Kidney glomerular epithelial cell (primary cell): ENCODE data around the gene KIF27.
"Not testable (repeated sequence)": the region's sequence is repeated elsewhere in the genome, so short reads cannot be mapped to it uniquely, and the experiment has no call there.

Experiments used
- DNase-seq: peaks from one replicate; lab custom pipeline; 2025; lab: John Stamatoyannopoulos, UW

The KIF27 gene

GRCh38 chr9:83933790-83934189 is 12.6 kb upstream of the KIF27 start:
- DNase-seq = no peak

GRCh38 chr9:83932851-83933250 is 11.6 kb upstream of the KIF27 start:
- DNase-seq = no peak

DNA sequence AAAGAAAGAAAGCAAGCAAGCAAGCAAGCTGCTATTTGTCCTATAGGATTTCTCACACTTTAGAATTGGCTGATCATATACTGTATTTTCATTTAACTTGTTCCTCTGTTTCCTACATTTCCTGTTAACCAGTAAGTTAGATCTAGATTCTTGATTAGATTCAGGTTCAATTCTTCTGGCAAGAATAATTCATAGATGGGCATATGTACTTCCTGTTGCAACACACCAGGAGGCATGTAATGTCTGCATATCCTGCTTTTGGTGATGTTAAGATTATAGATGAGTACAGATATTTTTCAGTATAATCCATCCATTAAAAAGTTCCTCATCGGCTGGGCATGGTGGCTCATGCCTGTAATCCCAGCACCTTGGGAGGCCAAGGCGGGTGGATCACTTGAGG is 10.8 kb upstream of the KIF27 start:
- DNase-seq = no peak

DNA sequence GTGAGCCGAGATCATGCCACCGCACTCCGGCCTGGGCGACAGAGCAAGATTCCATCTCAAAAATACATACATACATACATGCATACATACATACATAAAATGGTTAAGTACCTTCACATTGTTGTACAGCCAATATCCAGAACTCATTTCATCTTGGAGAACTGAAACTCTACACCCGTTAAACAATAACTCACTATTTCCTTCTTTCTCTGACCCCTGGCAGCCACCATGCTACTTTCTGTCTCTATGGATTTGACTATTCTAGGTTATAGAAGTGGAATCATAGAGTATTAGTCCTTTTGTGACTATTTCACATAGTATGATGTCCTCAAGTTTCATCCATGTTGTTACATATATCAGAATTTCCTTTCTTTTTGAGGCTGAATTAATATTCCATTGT is 9.6 kb upstream of the KIF27 start:
- no peak for DNase-seq

DNA sequence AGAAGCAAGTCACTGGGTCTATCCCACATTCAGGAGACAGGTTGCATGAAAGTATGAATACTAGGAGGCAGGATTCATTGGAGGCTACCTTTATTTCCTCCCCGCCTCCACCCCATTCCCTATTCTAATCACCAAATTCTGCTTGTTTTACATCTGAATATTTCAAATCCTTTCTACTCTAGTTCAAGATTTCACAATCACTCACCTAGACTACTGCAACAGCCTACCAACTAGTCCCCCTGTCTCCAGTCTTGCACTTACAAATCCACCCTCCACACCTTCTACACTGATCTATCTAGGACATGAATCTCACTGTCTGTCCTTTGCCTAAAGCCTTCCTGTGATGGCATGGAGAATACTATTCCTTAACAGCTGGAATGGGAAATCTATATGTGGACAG is 6.4 kb upstream of the KIF27 start:
- no peak for DNase-seq

DNA sequence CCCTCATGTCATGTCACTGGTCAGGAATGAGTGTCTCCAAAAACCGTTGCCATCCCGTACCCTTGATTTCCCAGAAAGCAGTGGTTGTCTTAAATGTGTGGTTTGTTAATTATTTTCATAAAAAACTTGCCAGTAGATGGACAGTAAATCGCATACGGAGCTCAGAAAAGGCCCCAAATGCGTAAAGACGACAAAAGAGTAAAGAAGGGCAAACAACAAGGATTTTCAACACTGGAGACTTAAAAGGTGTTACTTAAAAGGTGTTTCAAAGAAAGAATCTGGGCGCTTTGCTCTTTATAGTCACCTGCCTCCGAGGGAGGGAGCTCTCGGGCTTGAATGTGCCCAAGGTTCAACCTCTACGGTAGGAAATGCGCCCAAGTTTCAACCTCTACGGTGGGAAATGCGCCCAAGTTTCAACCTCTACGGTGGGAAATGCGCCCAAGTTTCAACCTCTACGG is 734 bp downstream of the KIF27 start:
- peak; percentile 55 for DNase-seq

GRCh38 chr9:83919111-83919510 is 2.1 kb downstream of the KIF27 start:
- no peak for DNase-seq

DNA sequence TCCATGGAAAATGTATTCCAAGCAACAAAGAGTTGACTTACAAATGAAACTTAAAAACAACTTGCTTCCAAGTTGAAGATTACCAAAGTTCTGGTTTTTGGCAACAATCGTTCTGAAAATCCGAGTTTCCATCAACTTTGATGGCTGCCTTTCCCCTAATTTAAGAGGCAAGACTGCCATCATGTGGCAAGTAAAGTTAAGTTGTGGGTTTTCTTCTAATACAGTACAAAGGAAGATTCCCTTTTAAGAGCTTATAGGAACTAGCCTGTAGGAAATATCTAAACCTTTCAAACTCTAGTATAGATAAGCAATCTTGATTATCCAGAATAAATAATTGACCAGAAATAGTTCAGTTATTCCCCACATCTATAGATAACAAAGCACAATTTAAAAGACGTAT is 9.0 kb downstream of the KIF27 start:
- peak; percentile 50 for DNase-seq

DNA sequence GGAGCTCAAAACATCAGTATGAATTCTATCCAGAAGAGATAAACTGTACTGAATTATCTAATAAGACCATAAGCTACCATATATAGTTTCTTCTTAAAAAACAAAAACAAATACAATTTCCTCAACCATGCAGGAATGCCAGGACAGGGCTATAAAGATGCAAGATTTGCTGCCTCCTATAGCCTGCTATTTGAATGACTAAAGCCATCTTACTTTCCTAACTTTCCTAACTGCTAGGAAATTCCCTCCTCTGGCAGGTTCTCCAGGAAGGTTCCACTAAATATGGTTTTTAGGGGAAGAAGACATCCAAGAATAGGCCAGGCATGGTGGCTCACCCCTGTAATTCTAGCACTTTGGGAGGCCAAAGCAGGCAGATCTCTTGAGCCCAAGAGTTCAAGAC is 15.1 kb downstream of the KIF27 start:
- DNase-seq = no peak

DNA sequence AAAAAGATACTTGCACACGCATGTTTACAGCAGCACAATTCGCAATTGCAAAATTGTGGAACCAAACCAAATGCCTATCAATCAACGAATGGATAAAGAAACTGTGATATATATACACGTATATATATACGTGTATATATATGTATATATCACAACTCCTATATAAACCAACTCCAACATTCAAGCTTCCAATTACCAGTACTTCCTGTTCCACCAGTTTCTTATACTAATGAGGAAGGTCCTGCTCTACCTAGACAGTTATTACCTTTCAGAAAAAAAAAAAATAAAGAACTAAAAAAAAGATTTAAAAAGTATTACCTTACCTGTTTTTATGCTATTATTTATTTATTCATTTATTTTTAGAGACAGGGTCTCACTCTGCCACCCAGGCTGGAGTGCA is 20.6 kb downstream of the KIF27 start:
- not testable (repeated sequence) for DNase-seq

DNA sequence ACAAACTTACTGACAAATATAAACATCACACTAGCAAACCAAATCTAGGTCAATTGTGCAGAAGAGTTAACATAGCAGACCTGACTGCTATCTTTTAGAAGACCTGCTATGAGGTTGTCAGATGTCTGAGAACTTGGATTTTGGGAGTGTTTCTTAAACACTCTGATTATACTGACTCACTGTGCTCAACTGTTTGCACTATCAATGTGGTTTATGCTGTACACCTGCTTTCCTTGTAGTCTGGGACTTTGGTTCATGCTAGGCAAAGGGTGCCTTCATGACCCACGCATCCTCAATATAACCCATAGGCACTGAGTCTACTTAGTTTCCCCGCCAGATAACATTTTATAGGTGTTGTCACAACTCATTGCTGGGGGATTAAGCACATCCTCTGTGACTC is 26.9 kb downstream of the KIF27 start:
- DNase-seq = not testable (repeated sequence)

GRCh38 chr9:83886498-83886897 is 34.7 kb downstream of the KIF27 start:
- not testable (repeated sequence) for DNase-seq

DNA sequence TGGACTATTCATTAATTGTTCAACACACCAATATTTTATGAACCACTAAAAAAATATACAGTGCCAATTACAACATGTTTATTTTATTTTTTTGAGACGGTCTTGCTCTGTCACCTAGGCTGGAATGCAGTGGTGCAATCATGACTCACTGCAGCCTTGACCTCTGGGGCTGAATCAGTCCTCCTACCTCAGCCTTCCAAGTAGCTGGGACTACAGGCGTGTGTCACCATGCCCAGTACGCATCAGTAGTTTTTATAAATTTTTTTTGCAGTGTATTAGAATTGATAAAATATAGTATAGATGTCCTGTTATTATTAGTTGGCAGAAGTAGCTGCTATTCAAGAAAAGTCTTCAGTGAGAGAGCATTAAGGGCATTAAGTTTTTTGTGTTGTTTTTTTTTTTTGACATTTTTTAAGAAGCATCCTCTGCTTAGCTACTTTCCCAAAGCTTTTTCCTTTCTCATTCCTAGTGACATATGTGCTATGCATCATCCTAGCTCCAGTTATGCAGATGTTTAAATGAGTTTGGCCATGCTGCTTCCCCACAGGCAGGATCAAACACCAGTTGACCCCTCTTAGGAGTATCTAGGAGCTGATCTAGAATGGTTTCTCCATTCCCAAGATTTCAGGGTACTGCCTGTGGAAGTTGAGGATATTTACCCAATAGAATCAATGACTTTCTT is 35.5 kb downstream of the KIF27 start:
- DNase-seq = peak; percentile 60

DNA sequence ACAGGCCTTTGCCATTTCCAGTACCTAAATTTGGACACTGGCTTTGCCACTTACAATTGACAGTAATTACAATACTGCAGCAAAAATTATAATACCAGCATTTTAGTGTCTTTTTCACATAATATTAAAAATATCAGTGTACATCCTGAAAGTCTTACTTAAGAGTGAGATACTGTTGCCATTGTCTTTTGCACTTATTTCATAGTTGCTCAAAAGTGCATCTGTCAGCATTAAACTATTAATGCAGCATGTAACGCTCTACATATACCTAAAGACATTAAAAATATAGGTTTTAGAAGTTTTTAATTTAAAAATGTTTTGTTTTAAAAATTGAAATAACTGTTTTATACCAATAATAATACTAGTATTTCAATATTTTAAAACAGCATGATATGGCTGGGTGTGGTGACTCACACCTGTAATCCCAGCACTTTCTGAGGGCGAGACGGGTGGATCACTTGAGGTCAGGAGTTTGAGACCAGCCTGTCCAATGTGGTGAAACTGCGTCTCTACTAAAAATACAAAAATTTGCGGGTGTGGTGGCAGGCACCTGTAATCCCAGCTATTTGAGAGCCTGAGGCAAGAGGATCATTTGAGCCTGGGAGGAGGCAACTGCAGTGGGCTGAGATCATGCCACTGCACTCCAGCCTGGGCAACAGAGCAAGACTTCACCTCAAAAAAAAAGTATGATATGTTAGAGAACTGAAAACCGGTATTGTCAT is 39.4 kb downstream of the KIF27 start:
- not testable (repeated sequence) for DNase-seq

DNA sequence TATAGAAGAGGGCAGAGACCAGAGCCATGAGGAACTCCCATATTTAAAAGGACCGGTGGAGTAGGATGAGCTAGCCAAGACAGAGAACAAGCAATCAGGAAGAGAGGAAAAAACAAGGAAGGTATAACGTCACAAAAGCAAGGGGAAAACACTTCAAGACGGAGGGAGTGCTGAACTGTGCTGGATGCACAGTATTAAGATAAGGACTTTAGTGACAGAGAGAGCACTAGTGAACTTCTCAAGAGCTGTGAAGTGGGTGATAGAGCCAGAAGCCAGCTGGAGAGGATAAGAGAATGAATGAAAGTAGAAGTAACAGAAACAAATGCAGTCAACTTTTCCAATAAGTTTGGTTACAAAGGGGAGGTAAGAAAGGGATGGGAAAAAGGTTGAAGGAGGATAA is 45.7 kb downstream of the KIF27 start:
- DNase-seq = not testable (repeated sequence)

DNA sequence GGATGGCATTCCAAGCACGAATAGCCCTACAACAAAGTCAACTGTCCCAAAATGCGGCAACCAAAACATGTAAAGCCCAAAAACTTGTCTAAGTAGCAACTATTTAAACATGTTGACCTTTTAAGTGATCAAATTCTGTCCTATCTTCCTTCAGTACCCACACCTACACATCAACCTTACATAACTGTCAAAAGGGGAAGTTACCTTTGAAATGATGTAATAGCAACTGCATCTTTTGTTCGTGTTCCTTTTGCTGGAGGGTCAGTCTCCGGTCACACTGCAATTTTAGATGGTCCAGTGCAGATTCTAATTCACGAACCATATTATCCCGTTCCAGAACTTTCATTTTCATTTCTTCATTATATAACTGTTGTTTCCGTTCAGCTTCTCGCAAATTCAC is 71.3 kb downstream of the KIF27 start:
- DNase-seq = not testable (repeated sequence)

- not testable (repeated sequence) for DNase-seq
Observed at GRCh38 chr9:83837070-83837643, 84.1 kb downstream of the KIF27 start.

GRCh38 chr9:83830426-83831071 is 90.7 kb downstream of the KIF27 start:
- not testable (repeated sequence) for DNase-seq

DNA sequence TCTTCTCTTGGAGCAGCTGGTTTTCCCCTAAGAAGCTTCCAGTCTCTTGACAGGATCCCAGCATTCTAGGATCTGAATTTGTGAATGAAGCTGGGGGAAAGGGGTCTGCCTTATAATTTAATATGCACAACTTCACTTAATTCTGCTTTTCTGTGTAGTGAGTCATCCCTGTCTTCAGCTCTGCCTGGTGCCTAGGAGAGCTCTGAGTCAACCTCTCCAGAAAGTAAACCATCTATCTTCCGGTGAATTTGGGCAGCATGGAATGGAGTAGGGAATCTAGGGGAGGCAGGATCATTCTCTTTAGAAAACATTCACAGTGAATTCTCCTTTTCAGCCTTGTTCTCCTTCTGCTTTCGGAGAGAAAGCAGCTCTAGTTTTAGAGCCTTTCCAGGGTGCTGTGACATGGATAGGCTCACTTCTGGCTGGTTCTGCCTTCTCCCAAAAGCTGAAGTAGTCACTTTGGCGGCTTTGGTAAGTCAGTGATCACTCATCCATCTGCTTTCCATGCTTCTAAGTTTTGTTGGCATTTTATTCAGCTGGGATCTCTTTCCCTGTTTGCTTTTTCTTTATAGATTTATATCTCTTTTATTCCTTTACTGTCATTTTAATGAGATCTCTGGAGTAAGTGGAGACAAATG is 96.1 kb downstream of the KIF27 start:
- DNase-seq = not testable (repeated sequence)

DNA sequence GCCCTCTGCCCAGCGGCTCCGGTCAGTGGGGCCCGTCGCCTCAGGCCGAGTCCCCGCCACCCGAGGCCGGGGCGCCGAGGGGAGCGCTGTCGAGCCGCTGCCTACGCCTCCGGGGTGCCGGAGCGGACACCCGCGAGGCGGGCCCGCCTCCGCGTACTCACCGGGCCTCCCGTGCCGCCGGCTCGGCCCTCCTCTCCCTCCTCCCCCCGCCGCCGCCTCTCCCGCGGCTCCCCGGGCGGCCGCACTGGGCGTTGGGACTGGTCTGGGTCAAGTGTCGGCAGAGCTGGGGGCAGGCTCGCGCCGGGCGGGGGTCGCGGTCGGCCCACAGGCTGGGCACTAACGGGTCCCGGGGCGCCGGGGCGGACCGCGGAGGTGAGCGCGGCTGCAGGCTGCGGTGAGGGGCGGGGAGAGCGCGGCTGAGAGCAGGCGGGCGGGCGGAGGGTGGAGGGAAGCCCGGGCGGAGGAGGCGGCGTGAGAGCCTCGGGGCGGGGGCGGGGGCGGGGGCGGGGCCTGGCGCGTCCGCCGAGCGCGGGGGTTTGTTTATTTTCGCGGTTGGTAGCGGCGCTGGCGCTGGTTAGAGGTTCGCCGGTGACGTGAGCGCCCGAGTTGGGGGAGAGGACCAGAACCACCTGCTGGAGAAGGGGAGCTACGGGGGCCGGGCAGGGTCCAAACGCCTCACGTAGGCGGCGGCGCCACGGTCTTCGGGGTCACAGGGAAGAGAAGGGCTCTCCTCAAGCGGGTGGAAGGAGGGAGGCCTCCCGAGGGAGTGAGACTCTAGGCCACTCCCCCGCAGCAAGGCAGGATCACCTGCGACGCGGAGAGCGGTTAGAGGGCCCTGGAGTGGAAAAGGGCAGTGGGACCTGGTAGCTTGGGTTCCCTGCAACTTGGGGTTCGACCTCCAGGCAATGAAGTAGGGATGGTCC is 103.6 kb downstream of the KIF27 start, which contains the start of gene GKAP1:
TSS of gene GKAP1 (minus strand) at position 414 of the 923 bp plus-strand sequence. CDS start 11,252 bp downstream, outside the sequence.
- peak; percentile 29 for DNase-seq

DNA sequence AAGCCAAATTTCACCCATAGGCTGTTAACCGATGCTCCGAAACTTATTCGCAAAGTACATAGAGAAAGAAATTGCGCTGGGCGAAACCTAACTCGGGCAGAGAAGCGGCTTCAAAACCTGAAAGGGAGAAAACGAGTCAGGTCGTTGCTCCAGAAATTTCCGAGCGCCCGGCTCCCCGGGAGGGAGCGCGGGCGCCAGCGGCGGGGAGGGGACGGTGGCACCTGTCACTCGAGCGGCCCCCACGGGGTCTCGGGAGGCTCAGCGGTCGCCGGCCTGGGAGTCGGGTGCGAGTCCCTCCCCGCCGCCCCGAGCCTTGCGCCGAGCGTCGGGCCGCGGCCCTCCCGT is 104.2 kb downstream of the KIF27 start:
- DNase-seq = not testable (repeated sequence)
